ENCODE results near the gene DTNB.

- TF ChIP-seq CTCF (IDR thresholded peaks at IDR 0.05) (no peak), POLR2A (IDR thresholded peaks at IDR 0.05) (no peak)
Observed at GRCh38 chr2:25379535-25379934, 293.8 kb downstream of the DTNB start.
